ENCODE results near the gene FOXC2. TPM values are rescaled to one million over a fixed set of nuclear protein-coding genes. Genes with fewer than 3 reads are reported as not detected.
A peak's percentile ranks its signal among the peaks of the same experiment; 100 is the strongest.

FOXC2 gene
- total and polyA plus RNA-seq, 7 donors, result under 0.01 to 0.81 (median 0.39) TPM; not detected in 1

GRCh38 chr16:86558355-86559193 lies 8.1 kb upstream of the FOXC2 start:
- Histone ChIP-seq H3K4me3 (no peak overlapping the region), H3K36me3 (no peaks in the 10 kb centered on the region), H3K4me1 (peaks cover 2 to 19% (median 14%) of the 10 kb centered on the region in 4 donors), H3K9me3 (no peaks in the 10 kb centered on the region), H3K27me3 (peaks cover 0 to 49% (median 15%) of the 10 kb centered on the region in 3 donors), H3K27ac (no peak overlapping the region)
- TF ChIP-seq POLR2A (IDR thresholded peaks at IDR 0.05), result no peak
- TF ChIP-seq POLR2AphosphoS5 (IDR thresholded peaks at IDR 0.05), result no peak
- TF ChIP-seq, protein P1, sequence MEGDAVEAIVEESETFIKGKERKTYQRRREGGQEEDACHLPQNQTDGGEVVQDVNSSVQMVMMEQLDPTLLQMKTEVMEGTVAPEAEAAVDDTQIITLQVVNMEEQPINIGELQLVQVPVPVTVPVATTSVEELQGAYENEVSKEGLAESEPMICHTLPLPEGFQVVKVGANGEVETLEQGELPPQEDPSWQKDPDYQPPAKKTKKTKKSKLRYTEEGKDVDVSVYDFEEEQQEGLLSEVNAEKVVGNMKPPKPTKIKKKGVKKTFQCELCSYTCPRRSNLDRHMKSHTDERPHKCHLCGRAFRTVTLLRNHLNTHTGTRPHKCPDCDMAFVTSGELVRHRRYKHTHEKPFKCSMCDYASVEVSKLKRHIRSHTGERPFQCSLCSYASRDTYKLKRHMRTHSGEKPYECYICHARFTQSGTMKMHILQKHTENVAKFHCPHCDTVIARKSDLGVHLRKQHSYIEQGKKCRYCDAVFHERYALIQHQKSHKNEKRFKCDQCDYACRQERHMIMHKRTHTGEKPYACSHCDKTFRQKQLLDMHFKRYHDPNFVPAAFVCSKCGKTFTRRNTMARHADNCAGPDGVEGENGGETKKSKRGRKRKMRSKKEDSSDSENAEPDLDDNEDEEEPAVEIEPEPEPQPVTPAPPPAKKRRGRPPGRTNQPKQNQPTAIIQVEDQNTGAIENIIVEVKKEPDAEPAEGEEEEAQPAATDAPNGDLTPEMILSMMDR (IDR thresholded peaks at IDR 0.05), result no peak
- TF ChIP-seq EP300 (IDR thresholded peaks at IDR 0.05), result no peak
- DNase-seq, result peak; percentile 45
- intact Hi-C loops (cut with DNase I), result loop anchor here (10.0 kb wide), 1 partner anchor 826 kb away; the partner anchor contains the start of gene FBXO31
- WGBS, 2 donors, result 77 to 82% methylated on average over 28 of the region's 28 CpGs

DNA sequence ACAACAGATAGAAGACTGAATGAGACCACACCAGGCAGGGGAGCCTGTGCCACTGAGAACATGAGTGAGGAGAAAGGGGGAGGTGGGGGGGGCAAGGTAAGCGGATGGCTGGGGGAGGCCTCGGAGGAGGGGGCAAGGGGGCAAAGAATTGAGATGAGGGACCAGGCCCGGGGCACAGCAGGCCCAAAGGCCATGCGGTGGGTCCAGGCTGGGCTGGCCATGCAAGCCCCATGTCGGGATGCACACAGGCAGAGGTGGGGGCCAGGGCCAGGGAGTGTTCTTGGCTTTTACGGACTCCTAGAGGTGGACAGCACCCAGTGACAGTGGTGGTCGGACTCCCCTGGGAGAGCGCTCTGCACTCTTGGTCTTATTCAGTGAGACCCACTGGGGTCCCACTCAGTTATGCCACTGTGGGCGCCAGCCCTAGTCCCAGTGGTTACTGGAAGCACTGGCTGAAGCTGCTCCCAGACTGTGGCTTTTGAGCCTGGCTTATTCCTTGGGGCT lies 6.8 kb upstream of the FOXC2 start:
- Histone ChIP-seq H3K9me3 (no peaks in the 10 kb centered on the region), H3K36me3 (no peaks in the 10 kb centered on the region), H3K27ac (no peak overlapping the region), H3K4me1 (peaks cover 2 to 17% (median 14%) of the 10 kb centered on the region in 4 donors), H3K4me3 (no peak overlapping the region), H3K27me3 (peaks cover 9 to 61% (median 26%) of the 10 kb centered on the region in 3 donors)
- TF ChIP-seq POLR2A (IDR thresholded peaks at IDR 0.05) (no peak), POLR2AphosphoS5 (IDR thresholded peaks at IDR 0.05) (no peak), EP300 (IDR thresholded peaks at IDR 0.05) (no peak)
- TF ChIP-seq, protein P1 (IDR thresholded peaks at IDR 0.05), result no peak
- intact Hi-C loops (cut with DNase I), result loop anchor here (10.0 kb wide), 1 partner anchor 825 kb away; the partner anchor contains the start of gene FBXO31
- WGBS, 2 donors, result 84 to 90% methylated on average over 9 of the region's 9 CpGs
- no peak for DNase-seq

GRCh38 chr16:86562356-86562755 lies 4.3 kb upstream of the FOXC2 start:
- Histone ChIP-seq H3K27ac (no peak overlapping the region), H3K4me1 (peaks cover 0 to 23% (median 19%) of the 10 kb centered on the region in 4 donors), H3K4me3 (no peak overlapping the region), H3K9me3 (no peaks in the 10 kb centered on the region), H3K27me3 (peaks cover 31 to 86% (median 51%) of the 10 kb centered on the region in 3 donors), H3K36me3 (no peaks in the 10 kb centered on the region)
- peak; percentile 18 for DNase-seq
- TF ChIP-seq POLR2A (IDR thresholded peaks at IDR 0.05) (no peak), POLR2AphosphoS5 (IDR thresholded peaks at IDR 0.05) (no peak), EP300 (IDR thresholded peaks at IDR 0.05) (no peak)
- TF ChIP-seq, protein P1 (IDR thresholded peaks at IDR 0.05), result no peak
- intact Hi-C loops (cut with DNase I), result no loop called here
- 78 to 86% methylated on average over 6 of the region's 6 CpGs for WGBS, 2 donors

DNA sequence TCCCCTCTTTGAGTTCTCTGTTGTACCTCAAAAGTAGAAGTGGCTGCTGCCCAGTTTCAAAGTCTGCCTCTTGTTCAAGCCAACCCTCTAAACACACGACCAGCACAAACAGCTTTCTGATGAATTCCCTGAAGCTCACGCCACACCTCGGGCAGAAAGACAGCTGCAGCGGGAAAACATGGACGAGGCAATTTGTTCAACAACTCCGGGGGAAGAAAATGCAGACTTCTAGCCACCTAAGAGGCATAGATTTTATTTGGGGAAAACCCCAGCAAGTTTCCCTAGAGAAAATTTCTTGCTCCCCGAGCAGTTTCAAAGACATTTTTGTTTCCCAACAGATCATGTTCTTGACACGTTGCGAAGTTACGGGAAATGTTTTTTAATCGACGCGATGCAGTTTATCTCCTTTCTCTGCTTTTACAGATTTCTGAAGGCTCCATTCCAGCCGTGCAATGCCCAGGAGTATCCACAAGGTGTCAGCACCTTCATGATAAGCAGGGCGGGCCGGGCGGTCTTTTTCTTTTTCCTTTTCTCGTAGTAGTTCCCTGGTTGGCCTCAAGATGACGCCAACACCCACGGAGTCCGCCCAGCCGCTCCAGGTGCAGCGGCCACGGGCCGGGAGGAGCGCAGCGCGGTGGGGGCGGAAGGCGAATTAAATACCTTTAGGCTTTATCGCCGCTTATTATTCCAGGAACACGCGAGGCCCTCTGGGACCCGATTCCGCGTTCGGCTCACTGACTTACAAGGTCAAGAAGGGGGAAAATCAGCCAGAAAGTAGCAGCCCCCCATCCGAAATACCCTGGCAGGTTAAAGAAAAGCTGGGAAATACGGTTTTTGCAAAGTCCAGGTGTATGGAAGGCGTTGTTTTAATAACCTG lies 2.9 kb upstream of the FOXC2 start:
- Histone ChIP-seq H3K9me3 (no peaks in the 10 kb centered on the region), H3K4me1 (peaks cover 0 to 23% (median 19%) of the 10 kb centered on the region in 4 donors), H3K27me3 (peaks cover 42 to 97% (median 61%) of the 10 kb centered on the region in 3 donors), H3K4me3 (no peak overlapping the region), H3K36me3 (no peaks in the 10 kb centered on the region), H3K27ac (no peak overlapping the region)
- WGBS, 2 donors, result 1% methylated on average over 41 of the region's 41 CpGs
- intact Hi-C loops (cut with DNase I), result loop anchor here (1.0 to 2.0 kb wide), 2 partner anchors 499 to 715 kb away; no protein-coding TSS in a partner anchor
- TF ChIP-seq POLR2AphosphoS5 (IDR thresholded peaks at IDR 0.05) (no peak), POLR2A (IDR thresholded peaks at IDR 0.05) (no peak), EP300 (IDR thresholded peaks at IDR 0.05) (no peak)
- TF ChIP-seq, protein P1 (IDR thresholded peaks at IDR 0.05), result peak; percentile 100
- DNase-seq, result peak; percentile 95

Measured in sigmoid colon (tissue), 7 donors.